Activated T-helper 17 cell treated with anti-CD3 and anti-CD28 coated beads, Interleukin-2, amount 50 U/mL, for 72 hours (primary cell): Measurements from ENCODE around the gene RXRB. TPM values are rescaled to one million over a fixed set of nuclear protein-coding genes. Genes with fewer than 3 reads are reported as not detected.

Experiments
- ATAC-seq: fragments of 150-1000 bp; cut with Tn5 transposase; replicated peaks from 2 replicates; pipeline ENCODE4 v1.10.0; 2021; ENCODE audit warnings: mild to moderate bottlenecking, moderate library complexity
- H3K27ac Mint-ChIP-seq: one replicate; pipeline ENCODE4 v1.8.0; 2022; ENCODE audit warnings: mixed read lengths
- H3K27me3 Mint-ChIP-seq: one replicate; pipeline ENCODE4 v1.8.0; 2022; ENCODE audit warnings: mixed read lengths
- H3K36me3 Mint-ChIP-seq: one replicate; pipeline ENCODE4 v1.8.0; 2022; ENCODE audit warnings: low read depth, mild to moderate bottlenecking, mixed read lengths
- H3K4me1 Mint-ChIP-seq: one replicate; pipeline ENCODE4 v1.8.0; 2022; ENCODE audit warnings: mixed read lengths
- H3K4me3 Mint-ChIP-seq: one replicate; pipeline ENCODE4 v1.8.0; 2022; ENCODE audit warnings: mild to moderate bottlenecking, mixed read lengths
- H3K9me3 Mint-ChIP-seq: one replicate; pipeline ENCODE4 v1.8.0; 2022; ENCODE audit warnings: mixed read lengths
- total RNA-seq, 2 donors: library from RNA; stranded (reverse); gene quantifications; one replicate each; pipeline ENCODE4 v1.2.3, GENCODE V29; 2022

The RXRB gene
- total RNA-seq, 2 donors from 2014 or later = 31.0 to 68.7 TPM

GRCh38 chr6:33217246-33217645, 16.8 kb upstream of the RXRB start:
- Mint-ChIP-seq H3K4me3 (no peak overlapping the region), H3K27me3 (peaks cover 46% of the 10 kb centered on the region), H3K36me3 (peaks cover 15% of the 10 kb centered on the region), H3K4me1 (peaks cover 13% of the 10 kb centered on the region), H3K27ac (no peak overlapping the region), H3K9me3 (no peaks in the 10 kb centered on the region)
- no peak for ATAC-seq

GRCh38 chr6:33216117-33216649, 15.7 kb upstream of the RXRB start:
- no peak for ATAC-seq
- Mint-ChIP-seq H3K27ac (no peak overlapping the region), H3K36me3 (peaks cover 25% of the 10 kb centered on the region), H3K27me3 (peaks cover 42% of the 10 kb centered on the region), H3K4me3 (no peak overlapping the region), H3K4me1 (peaks cover 13% of the 10 kb centered on the region), H3K9me3 (no peaks in the 10 kb centered on the region)

GRCh38 chr6:33215271-33216116, 15.0 kb upstream of the RXRB start:
- H3K27me3 Mint-ChIP-seq = peaks cover 42% of the 10 kb centered on the region
- no peak overlapping the region for H3K4me3 Mint-ChIP-seq
- no peak for ATAC-seq
- no peaks in the 10 kb centered on the region for H3K9me3 Mint-ChIP-seq
- peaks cover 32% of the 10 kb centered on the region for H3K36me3 Mint-ChIP-seq
- peaks cover 13% of the 10 kb centered on the region for H3K4me1 Mint-ChIP-seq
- no peak overlapping the region for H3K27ac Mint-ChIP-seq

GRCh38 chr6:33213989-33214335, 13.5 kb upstream of the RXRB start:
- peaks cover 20% of the 10 kb centered on the region for H3K4me1 Mint-ChIP-seq
- peak overlapping the region; percentile 50 for H3K4me3 Mint-ChIP-seq
- H3K9me3 Mint-ChIP-seq = no peaks in the 10 kb centered on the region
- H3K36me3 Mint-ChIP-seq = peaks cover 47% of the 10 kb centered on the region
- ATAC-seq = no peak
- peak overlapping the region; percentile 61 for H3K27ac Mint-ChIP-seq
- peaks cover 36% of the 10 kb centered on the region for H3K27me3 Mint-ChIP-seq

GRCh38 chr6:33213166-33213988, 12.9 kb upstream of the RXRB start:
- ATAC-seq = no peak
- peaks cover 30% of the 10 kb centered on the region for H3K27me3 Mint-ChIP-seq
- H3K4me1 Mint-ChIP-seq = peaks cover 24% of the 10 kb centered on the region
- H3K4me3 Mint-ChIP-seq = peak overlapping the region; percentile 50
- H3K36me3 Mint-ChIP-seq = peaks cover 52% of the 10 kb centered on the region
- H3K9me3 Mint-ChIP-seq = no peaks in the 10 kb centered on the region
- peak overlapping the region; percentile 61 for H3K27ac Mint-ChIP-seq

- Mint-ChIP-seq H3K27me3 (peaks cover 25% of the 10 kb centered on the region), H3K36me3 (peaks cover 52% of the 10 kb centered on the region), H3K9me3 (no peaks in the 10 kb centered on the region), H3K4me1 (peaks cover 24% of the 10 kb centered on the region), H3K27ac (peak overlapping the region; percentile 61), H3K4me3 (peak overlapping the region; percentile 50)
- ATAC-seq = no peak
These were observed 12.3 kb upstream of the RXRB start for GRCh38 chr6:33212857-33213165.

GRCh38 chr6:33211666-33212422, 11.4 kb upstream of the RXRB start:
- no peak overlapping the region for H3K4me3 Mint-ChIP-seq
- no peaks in the 10 kb centered on the region for H3K9me3 Mint-ChIP-seq
- H3K4me1 Mint-ChIP-seq = peaks cover 24% of the 10 kb centered on the region
- no peak for ATAC-seq
- no peak overlapping the region for H3K27ac Mint-ChIP-seq
- H3K27me3 Mint-ChIP-seq = peaks cover 21% of the 10 kb centered on the region
- peaks cover 52% of the 10 kb centered on the region for H3K36me3 Mint-ChIP-seq

- Mint-ChIP-seq H3K4me1 (peaks cover 27% of the 10 kb centered on the region), H3K36me3 (peaks cover 52% of the 10 kb centered on the region), H3K27ac (no peak overlapping the region), H3K9me3 (no peaks in the 10 kb centered on the region), H3K27me3 (peaks cover 21% of the 10 kb centered on the region), H3K4me3 (no peak overlapping the region)
- ATAC-seq = no peak
These were observed 10.7 kb upstream of the RXRB start for GRCh38 chr6:33211136-33211535.

GRCh38 chr6:33209856-33210255, 9.4 kb upstream of the RXRB start:
- ATAC-seq = no peak

GRCh38 chr6:33208091-33208967, 7.9 kb upstream of the RXRB start, which contains the start of gene RING1:
Gene RING1, plus strand, starts transcription at chr6:33208500. Its CDS starts 323 bp downstream, at chr6:33208823.
- peaks cover 45% of the 10 kb centered on the region for H3K4me1 Mint-ChIP-seq
- H3K27ac Mint-ChIP-seq = peak within 1 kb of the TSS; percentile 94
- peak; percentile 29 for ATAC-seq
- H3K36me3 Mint-ChIP-seq = peaks cover 70% of the 10 kb centered on the region
- peak within 1 kb of the TSS; percentile 100 for H3K4me3 Mint-ChIP-seq
- no peaks in the 10 kb centered on the region for H3K9me3 Mint-ChIP-seq
- peaks cover 7% of the 10 kb centered on the region for H3K27me3 Mint-ChIP-seq

More at GRCh38 chr6:33209856-33210255, 9.4 kb upstream of the RXRB start:
- H3K9me3 Mint-ChIP-seq = no peaks in the 10 kb centered on the region
- H3K4me1 Mint-ChIP-seq = peaks cover 40% of the 10 kb centered on the region
- H3K27me3 Mint-ChIP-seq = peaks cover 18% of the 10 kb centered on the region
- H3K36me3 Mint-ChIP-seq = peaks cover 61% of the 10 kb centered on the region
- no peak overlapping the region for H3K27ac Mint-ChIP-seq
- H3K4me3 Mint-ChIP-seq = peak overlapping the region; percentile 100

- H3K4me1 Mint-ChIP-seq = peaks cover 47% of the 10 kb centered on the region
- peaks cover 3% of the 10 kb centered on the region for H3K27me3 Mint-ChIP-seq
- ATAC-seq = no peak
- H3K36me3 Mint-ChIP-seq = peaks cover 70% of the 10 kb centered on the region
- H3K9me3 Mint-ChIP-seq = no peaks in the 10 kb centered on the region
- peak overlapping the region; percentile 100 for H3K4me3 Mint-ChIP-seq
- peak overlapping the region; percentile 94 for H3K27ac Mint-ChIP-seq
These were observed 7.2 kb upstream of the RXRB start for GRCh38 chr6:33207552-33208090.

GRCh38 chr6:33206864-33207551, 6.5 kb upstream of the RXRB start:
- Mint-ChIP-seq H3K36me3 (peaks cover 70% of the 10 kb centered on the region), H3K4me3 (peak overlapping the region; percentile 100), H3K27ac (peak overlapping the region; percentile 91), H3K27me3 (no peaks in the 10 kb centered on the region), H3K9me3 (no peaks in the 10 kb centered on the region), H3K4me1 (peaks cover 51% of the 10 kb centered on the region)
- ATAC-seq = no peak
